Activated CD8-positive, alpha-beta memory T cell treated with anti-CD3 and anti-CD28 coated beads for 36 hours (primary cell): ENCODE results near the gene GSTM3. TPM values are rescaled to one million over a fixed set of nuclear protein-coding genes. Genes with fewer than 3 reads are reported as not detected.
"Not testable (repeated sequence)": the region's sequence is repeated elsewhere in the genome, so short reads cannot be mapped to it uniquely, and the experiment has no call there.

Source experiments
- CTCF ChIA-PET: fragments of 350-600 bp; sonication (Branson Sonifier 250); formaldehyde crosslinking; loops from one replicate; lab custom pipeline; 2021; ENCODE audit warnings: antibody characterized with exemption; lab: Charles Lee
- POLR2A ChIA-PET: fragments of 350-600 bp; sonication (Branson Sonifier 250); formaldehyde crosslinking; loops from one replicate; lab custom pipeline; 2021; ENCODE audit warnings: antibody characterized with exemption; lab: Charles Lee
- total RNA-seq, 2 experiments: library from RNA; stranded (reverse); gene quantifications; one replicate each; pipeline ENCODE4 v1.2.3, GENCODE V29; 2021

GSTM3 gene
- total RNA-seq, 2 experiments from 2014 or later: 8.6 to 11.8 TPM

DNA sequence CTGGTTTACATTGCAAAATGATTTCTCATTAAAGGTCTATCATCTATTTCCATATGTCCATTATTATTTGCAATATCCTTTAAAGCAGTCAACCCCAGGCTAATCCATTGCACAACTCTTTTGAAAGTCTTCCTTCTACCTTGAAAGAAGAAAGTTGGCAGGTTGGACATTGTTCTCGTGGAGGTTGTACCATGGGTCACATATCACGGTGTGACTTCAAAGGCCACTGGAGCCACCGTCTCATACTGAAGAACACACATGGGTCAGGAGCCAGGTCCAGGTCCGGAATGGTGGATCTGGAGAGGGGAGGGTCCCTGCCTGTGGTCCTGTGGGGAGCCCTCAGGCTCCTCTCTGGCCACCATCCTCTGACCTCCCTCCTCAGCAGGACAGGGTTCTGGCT is 54.9 kb downstream of the GSTM3 start:
- CTCF ChIA-PET, POLR2A ChIA-PET: not testable (repeated sequence)

DNA sequence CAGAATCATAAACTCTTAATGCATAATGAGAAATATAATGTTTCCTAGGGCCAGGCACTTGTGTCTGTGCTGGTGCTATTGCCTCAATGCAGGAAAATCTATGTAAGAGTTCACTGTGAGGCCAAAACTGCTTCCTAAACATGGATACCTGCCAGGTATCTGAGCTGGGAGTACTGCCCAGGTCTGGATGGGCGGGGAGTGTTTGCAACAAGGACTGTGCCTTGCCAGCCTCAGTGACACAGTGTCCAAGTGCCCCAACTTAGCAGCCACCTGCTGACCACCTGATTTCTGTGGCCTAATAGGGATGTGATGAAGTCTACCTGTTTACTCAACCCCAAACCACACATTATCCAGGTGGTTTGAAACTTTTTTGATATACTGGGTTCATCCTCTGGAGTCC is 55.4 kb downstream of the GSTM3 start:
- POLR2A ChIA-PET, CTCF ChIA-PET: not testable (repeated sequence)

DNA sequence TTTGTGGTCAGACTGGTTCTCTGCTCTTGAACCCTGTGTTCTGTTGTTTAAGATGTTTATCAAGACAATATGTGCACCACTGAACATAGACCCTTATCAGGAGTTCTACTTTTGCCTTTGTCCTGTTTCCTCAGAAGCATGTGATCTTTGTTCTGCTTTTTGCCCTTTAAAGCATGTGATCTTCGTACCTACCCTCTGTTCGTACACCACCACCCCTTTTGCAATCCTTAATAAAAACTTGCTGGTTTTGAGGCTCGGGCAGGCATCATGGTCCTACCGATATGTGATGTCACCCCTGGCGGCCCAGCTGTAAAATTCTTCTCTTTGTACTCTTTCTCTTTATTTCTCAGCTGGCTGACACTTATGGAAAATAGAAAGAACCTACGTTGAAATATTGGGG is 56.1 kb downstream of the GSTM3 start:
- CTCF ChIA-PET, POLR2A ChIA-PET: not testable (repeated sequence)

Other genes starting within 250 kb of the GSTM3 start
- 1 to 10 TPM; 7.1 to 8.2 TPM for gene CYB561D1, start 246.9 kb downstream of the GSTM3 start, total RNA-seq
- gene AMIGO1, start 231.3 kb downstream of the GSTM3 start, total RNA-seq: 1 to 10 TPM; 2.6 to 3.2 TPM
- gene GPR61, start 201.2 kb downstream of the GSTM3 start, total RNA-seq: not detected
- gene GNAI3, start 192.4 kb downstream of the GSTM3 start, total RNA-seq: 1 to 10 TPM; 9.2 to 9.3 TPM
- 1 to 10 TPM; 1.3 to 1.4 TPM for gene GNAT2, start 121.4 kb downstream of the GSTM3 start, total RNA-seq
- 100 to 1,000 TPM in 1 of 2 experiments, 10 to 100 TPM in 1; 82.3 to 101 TPM for gene AMPD2, start 121.2 kb downstream of the GSTM3 start, total RNA-seq
- 1 to 10 TPM; 1.4 to 1.8 TPM for gene GSTM4, start 84.9 kb downstream of the GSTM3 start, total RNA-seq
- 1 to 10 TPM; 3.1 to 4.1 TPM for gene GSTM2, start 73.0 kb downstream of the GSTM3 start, total RNA-seq
- not detected for gene GSTM1, start 53.2 kb downstream of the GSTM3 start, total RNA-seq
- not detected for gene GSTM5, start 28.8 kb downstream of the GSTM3 start, total RNA-seq
- gene EPS8L3, start 22.9 kb upstream of the GSTM3 start, total RNA-seq: not detected
- gene CSF1, start 169.8 kb upstream of the GSTM3 start, total RNA-seq: 10 to 100 TPM; 44.8 to 46.6 TPM
- 10 to 100 TPM; 63.0 to 67.1 TPM for gene AHCYL1, start 243.7 kb upstream of the GSTM3 start, total RNA-seq